Caco-2 (cell line): ENCODE measurements around the gene SCAPER. TPM values are rescaled to one million over a fixed set of nuclear protein-coding genes. Genes with fewer than 3 reads are reported as not detected.

Experiments
- BruUV-seq: library from RNA; stranded (reverse); fragments of 400-500 nt; replicated peaks from 2 replicates; lab custom pipeline; 2021; lab: Mats Ljungman, UMichigan
- CTCF ChIA-PET: fragments of 300-600 bp; sonication (Branson Sonifier 250); formaldehyde crosslinking; loops from one replicate; lab custom pipeline; 2022; ENCODE audit warnings: antibody characterized with exemption; lab: Charles Lee
- POLR2A ChIA-PET: fragments of 300-600 bp; sonication (Branson Sonifier 250); formaldehyde crosslinking; loops from one replicate; lab custom pipeline; 2022; ENCODE audit warnings: antibody characterized with exemption; lab: Charles Lee
- DNase-seq, 2 experiments: peaks; one replicate each; pipeline versions ENCODE4 v3.0.0 to v3.0.0-alpha.2; 2020 to 2022
- H3K27me3 ChIP-seq: replicated peaks from 2 replicates; pipeline ENCODE4 v1.6.0; 2011; ENCODE audit warnings: low read length; ENCODE audit not compliant: control insufficient read depth, insufficient read depth
- H3K36me3 ChIP-seq: 2 replicates; pipeline ENCODE4 v1.5.1; 2011; ENCODE audit warnings: low read length; ENCODE audit not compliant: control insufficient read depth, insufficient read depth
- H3K4me1 ChIP-seq: fragments of 250-450 bp; sonication (Bioruptor Pico); 2 replicates; pipeline ENCODE4 v1.5.1; 2020; ENCODE audit warnings: mild to moderate bottlenecking
- H3K4me3 ChIP-seq: 2 replicates; pipeline ENCODE4 v1.5.1; 2011; ENCODE audit warnings: low read depth, mild to moderate bottlenecking, control low read depth, low read length
- H3K9me3 ChIP-seq: fragments of 250-450 bp; sonication (Bioruptor Pico); 2 replicates; pipeline ENCODE4 v1.5.1; 2020; ENCODE audit warnings: mild to moderate bottlenecking, moderate library complexity
- H3K27ac Mint-ChIP-seq: one replicate; pipeline ENCODE4 v1.8.0; 2022; ENCODE audit warnings: mixed read lengths; ENCODE audit not compliant: unreplicated experiment
- H3K27me3 Mint-ChIP-seq: one replicate; pipeline ENCODE4 v1.8.0; 2022; ENCODE audit warnings: mixed read lengths; ENCODE audit not compliant: insufficient read depth, unreplicated experiment
- H3K36me3 Mint-ChIP-seq: one replicate; pipeline ENCODE4 v1.8.0; 2022; ENCODE audit warnings: mild to moderate bottlenecking, mixed read lengths; ENCODE audit not compliant: insufficient read depth, unreplicated experiment
- H3K4me1 Mint-ChIP-seq: one replicate; pipeline ENCODE4 v1.8.0; 2022; ENCODE audit warnings: low read depth, mixed read lengths; ENCODE audit not compliant: unreplicated experiment
- H3K4me3 Mint-ChIP-seq: one replicate; pipeline ENCODE4 v1.8.0; 2022; ENCODE audit warnings: mild to moderate bottlenecking, moderate library complexity, mixed read lengths; ENCODE audit not compliant: unreplicated experiment
- H3K9me3 Mint-ChIP-seq: one replicate; pipeline ENCODE4 v1.8.0; 2022; ENCODE audit warnings: mixed read lengths; ENCODE audit not compliant: unreplicated experiment
- intact Hi-C: fragments of 100-400 bp; cut with micrococcal nuclease; formaldehyde crosslinking; loops from one replicate; pipeline ENCODE4 v1.10.0; 2022; ENCODE audit not compliant: unreplicated experiment
- total RNA-seq: library from RNA; stranded (reverse); gene quantifications from 2 replicates; pipeline ENCODE4 v1.2.3, GENCODE V29; 2022
- TF ChIP-seq, protein P1 (sequence below), 2 experiments: fragments of 200-600 bp in 1 of 2; IDR thresholded peaks; 1 replicate in 1 of 2; 2 replicates in 1 of 2; pipeline versions ENCODE4 v1.5.1 to v1.8.0; 2011 to 2022; ENCODE audit warnings: antibody characterized with exemption in 1 of 2, control low read depth in 1 of 2, inconsistent platforms in 1 of 2, low read depth in 1 of 2, low read length in 1 of 2, mild to moderate bottlenecking in 1 of 2, moderate library complexity in 1 of 2; ENCODE audit not compliant: insufficient read depth in 1 of 2, severe bottlenecking in 1 of 2, unreplicated experiment in 1 of 2

SCAPER gene
- total RNA-seq, 1 experiment from 2014 or later, result 24.6 TPM

DNA sequence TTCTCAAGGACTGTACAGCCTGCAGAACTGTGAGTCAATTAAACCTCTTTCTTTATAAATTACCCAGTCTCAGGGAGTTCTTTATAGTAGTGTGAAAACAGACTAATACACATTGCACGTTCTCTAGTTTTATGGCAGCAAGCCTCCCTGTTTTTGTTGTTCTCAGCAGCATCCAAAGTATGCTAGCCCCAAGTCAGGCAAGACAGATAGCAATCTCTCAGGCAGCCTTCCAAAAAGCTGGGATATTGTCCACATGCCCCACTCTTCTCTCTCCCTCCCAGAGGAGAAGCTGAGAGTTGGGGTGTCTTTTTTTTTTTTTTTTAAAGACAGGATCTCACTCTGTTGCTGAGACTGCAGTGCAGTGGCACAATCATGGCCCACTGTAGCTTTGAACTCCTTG lies 438.0 kb downstream of the SCAPER start:
- ChIA-PET CTCF (no interaction called here), POLR2A (no interaction called here)
- peaks cover 6% of the 10 kb centered on the region for H3K4me1 Mint-ChIP-seq
- no peaks in the 10 kb centered on the region for H3K27me3 ChIP-seq
- no TSS peak for BruUV-seq
- TF ChIP-seq, protein P1, sequence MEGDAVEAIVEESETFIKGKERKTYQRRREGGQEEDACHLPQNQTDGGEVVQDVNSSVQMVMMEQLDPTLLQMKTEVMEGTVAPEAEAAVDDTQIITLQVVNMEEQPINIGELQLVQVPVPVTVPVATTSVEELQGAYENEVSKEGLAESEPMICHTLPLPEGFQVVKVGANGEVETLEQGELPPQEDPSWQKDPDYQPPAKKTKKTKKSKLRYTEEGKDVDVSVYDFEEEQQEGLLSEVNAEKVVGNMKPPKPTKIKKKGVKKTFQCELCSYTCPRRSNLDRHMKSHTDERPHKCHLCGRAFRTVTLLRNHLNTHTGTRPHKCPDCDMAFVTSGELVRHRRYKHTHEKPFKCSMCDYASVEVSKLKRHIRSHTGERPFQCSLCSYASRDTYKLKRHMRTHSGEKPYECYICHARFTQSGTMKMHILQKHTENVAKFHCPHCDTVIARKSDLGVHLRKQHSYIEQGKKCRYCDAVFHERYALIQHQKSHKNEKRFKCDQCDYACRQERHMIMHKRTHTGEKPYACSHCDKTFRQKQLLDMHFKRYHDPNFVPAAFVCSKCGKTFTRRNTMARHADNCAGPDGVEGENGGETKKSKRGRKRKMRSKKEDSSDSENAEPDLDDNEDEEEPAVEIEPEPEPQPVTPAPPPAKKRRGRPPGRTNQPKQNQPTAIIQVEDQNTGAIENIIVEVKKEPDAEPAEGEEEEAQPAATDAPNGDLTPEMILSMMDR (IDR thresholded peaks at IDR 0.05; ENCODE audit: insufficient read depth in 1 of 2, low read depth in 1 of 2, low read length in 1 of 2, severe bottlenecking in 1 of 2, unreplicated experiment in 1 of 2), result no peak
- no peaks in the 10 kb centered on the region for H3K27me3 Mint-ChIP-seq
- no peak overlapping the region for H3K4me3 Mint-ChIP-seq
- no peaks in the 10 kb centered on the region for H3K9me3 ChIP-seq
- no peak for DNase-seq
- intact Hi-C loops, result no loop called here
- H3K27ac Mint-ChIP-seq, result no peak overlapping the region
- no peak overlapping the region for H3K4me3 ChIP-seq
- H3K36me3 Mint-ChIP-seq, result peaks cover 4% of the 10 kb centered on the region
- H3K36me3 ChIP-seq, result no peaks in the 10 kb centered on the region
- peaks cover 14% of the 10 kb centered on the region for H3K9me3 Mint-ChIP-seq
- no peaks in the 10 kb centered on the region for H3K4me1 ChIP-seq

DNA sequence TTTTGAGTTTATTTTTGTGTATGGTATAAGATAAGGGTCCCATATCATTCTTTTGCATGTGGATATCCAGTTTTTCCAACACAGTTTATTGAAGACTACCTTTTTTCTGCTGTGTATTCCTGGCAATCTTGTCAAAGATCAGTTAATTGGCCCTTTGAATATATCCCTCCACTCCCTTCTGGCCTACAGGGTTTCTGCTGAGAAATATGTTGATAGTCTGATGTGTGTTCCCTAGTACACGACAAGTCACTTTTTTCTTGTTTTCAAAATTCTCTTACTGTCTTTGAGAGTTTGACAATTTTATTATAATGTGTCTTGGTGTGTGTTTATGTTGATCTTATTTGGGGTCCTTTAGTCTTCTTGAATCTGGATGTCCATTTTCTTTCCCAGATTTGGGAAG lies 439.4 kb downstream of the SCAPER start:
- no peaks in the 10 kb centered on the region for H3K4me1 ChIP-seq
- peaks cover 14% of the 10 kb centered on the region for H3K9me3 Mint-ChIP-seq

DNA sequence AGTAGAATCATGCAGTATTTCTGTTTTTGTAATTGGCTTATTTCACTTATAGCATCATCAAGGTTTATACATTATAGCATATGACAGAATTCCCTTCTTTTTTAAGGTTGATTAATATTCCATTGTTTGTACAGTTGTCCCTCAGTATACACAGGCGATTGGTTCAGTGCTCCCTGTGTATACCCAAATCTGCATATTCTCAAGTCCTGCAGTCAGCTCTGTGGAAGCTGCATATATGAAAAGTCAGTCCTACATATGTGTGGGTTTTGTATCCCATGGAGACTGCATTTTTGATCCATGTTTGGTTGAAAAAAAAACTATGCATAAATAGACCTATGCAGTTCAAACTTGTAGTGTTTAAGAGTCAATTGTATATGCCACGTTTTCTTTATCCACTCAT lies 440.9 kb downstream of the SCAPER start:
- Mint-ChIP-seq H3K27me3 (no peaks in the 10 kb centered on the region), H3K27ac (no peak overlapping the region), H3K4me3 (no peak overlapping the region), H3K4me1 (no peaks in the 10 kb centered on the region), H3K9me3 (peaks cover 14% of the 10 kb centered on the region), H3K36me3 (peaks cover 4% of the 10 kb centered on the region)
- Histone ChIP-seq H3K27me3 (no peaks in the 10 kb centered on the region), H3K36me3 (no peaks in the 10 kb centered on the region), H3K4me1 (no peaks in the 10 kb centered on the region), H3K4me3 (no peak overlapping the region), H3K9me3 (no peaks in the 10 kb centered on the region)
- ChIA-PET POLR2A (no interaction called here), CTCF (no interaction called here)
- TF ChIP-seq, protein P1 (IDR thresholded peaks at IDR 0.05; ENCODE audit: insufficient read depth in 1 of 2, low read depth in 1 of 2, low read length in 1 of 2, severe bottlenecking in 1 of 2, unreplicated experiment in 1 of 2), result no peak
- DNase-seq, result no peak
- no TSS peak for BruUV-seq
- intact Hi-C loops, result no loop called here

More for the DNA sequence above, 439.4 kb downstream of the SCAPER start:
- intact Hi-C loops, result no loop called here
- Histone ChIP-seq H3K36me3 (no peaks in the 10 kb centered on the region), H3K9me3 (no peaks in the 10 kb centered on the region), H3K4me3 (no peak overlapping the region), H3K27me3 (no peaks in the 10 kb centered on the region)
- Mint-ChIP-seq H3K27ac (no peak overlapping the region), H3K36me3 (peaks cover 4% of the 10 kb centered on the region), H3K4me3 (no peak overlapping the region), H3K27me3 (no peaks in the 10 kb centered on the region), H3K4me1 (no peaks in the 10 kb centered on the region)
- ChIA-PET CTCF (no interaction called here), POLR2A (no interaction called here)
- no TSS peak for BruUV-seq
- TF ChIP-seq, protein P1 (IDR thresholded peaks at IDR 0.05; ENCODE audit: insufficient read depth in 1 of 2, low read depth in 1 of 2, low read length in 1 of 2, severe bottlenecking in 1 of 2, unreplicated experiment in 1 of 2), result no peak
- DNase-seq, result no peak
